HepG2 (cell line): ENCODE measurements around the gene INTS1. TPM values are rescaled to one million over a fixed set of nuclear protein-coding genes. Genes with fewer than 3 reads are reported as not detected.

Experiments
- ATAC-seq: fragments of 200-7000 bp; cut with Tn5 transposase; 3 replicates; pipeline ENCODE4 v1.9.1; 2020; ENCODE audit warnings: mild to moderate bottlenecking, moderate library complexity
- BruUV-seq: library from RNA; stranded (reverse); fragments of 400-500 nt; replicated peaks from 2 replicates; lab custom pipeline; 2021; lab: Mats Ljungman, UMichigan
- CTCF ChIA-PET: fragments of 300-600 bp; formaldehyde crosslinking; extraction: SDS; loops from one replicate; lab custom pipeline; 2021; ENCODE audit warnings: low total read pairs, inconsistent platforms, low intra/inter-chr PET ratio; lab: Yijun Ruan, JAX
- POLR2A ChIA-PET: fragments of 350-600 bp; sonication (Branson Sonifier 250); formaldehyde crosslinking; loops from one replicate; lab custom pipeline; 2020; ENCODE audit warnings: antibody characterized with exemption, inconsistent platforms; lab: Yijun Ruan, JAX
- DNase-seq: peaks from one replicate; pipeline ENCODE4 v3.0.0-alpha.2; 2015; ENCODE audit warnings: low spot score
- FAIRE-seq: peaks from 3 replicates; lab custom pipeline; 2011; peaks lifted over from hg19 to GRCh38; lab: Jason Lieb, UNC
- H2AFZ ChIP-seq: one replicate; pipeline ENCODE4 v1.6.1; 2011; ENCODE audit warnings: low read length, inconsistent platforms
- H3K27ac ChIP-seq: fragments of 300-600 bp; 3 replicates; pipeline ENCODE4 v1.8.0; 2011; ENCODE audit warnings: mixed run types, mild to moderate bottlenecking, mixed read lengths, low read length, inconsistent platforms; ENCODE audit not compliant: insufficient read depth; ENCODE audit errors: extremely low read length
- H3K27me3 ChIP-seq, 2 experiments: fragments of 200-600 bp in 1 of 2; 2 replicates in 1 of 2; 3 replicates in 1 of 2; pipeline versions ENCODE4 v1.6.0 to v1.8.0; 2011; ENCODE audit warnings: low read length in 2 of 2, mild to moderate bottlenecking in 2 of 2, moderate library complexity in 2 of 2, inconsistent platforms in 1 of 2; ENCODE audit not compliant: insufficient read depth in 2 of 2, control insufficient read depth in 1 of 2
- H3K36me3 ChIP-seq, 2 experiments: fragments of 200-600 bp in 1 of 2; replicated peaks in 1 of 2; 2 replicates in 1 of 2; 3 replicates in 1 of 2; pipeline versions ENCODE4 v1.5.1 to v1.8.0; 2011; ENCODE audit warnings: low read length in 2 of 2, inconsistent platforms in 1 of 2; ENCODE audit not compliant: insufficient read depth in 2 of 2, control insufficient read depth in 1 of 2
- H3K4me1 ChIP-seq: 2 replicates; pipeline ENCODE4 v1.5.1; 2012; ENCODE audit warnings: low read length, inconsistent platforms; ENCODE audit not compliant: insufficient read depth
- H3K4me2 ChIP-seq: 2 replicates; pipeline ENCODE4 v1.6.0; 2011; ENCODE audit warnings: low read depth, low read length, inconsistent platforms
- H3K4me3 ChIP-seq, 3 experiments: fragments of 200-600 bp in 1 of 3; sonication (generic), shearing (Covaris generic) in 1 of 3; replicated peaks in 1 of 3; 2 replicates each; pipeline ENCODE4 v1.5.1; 2011 to 2016; ENCODE audit warnings: low read length in 3 of 3, inconsistent platforms in 2 of 3, low read depth in 2 of 3, mild to moderate bottlenecking in 2 of 3, control low read depth in 1 of 3, mixed read lengths in 1 of 3; ENCODE audit not compliant: insufficient read depth in 1 of 3
- H3K79me2 ChIP-seq: one replicate; pipeline ENCODE4 v1.6.1; 2011; ENCODE audit warnings: low read length, inconsistent platforms; ENCODE audit not compliant: insufficient read depth
- H3K9ac ChIP-seq: 2 replicates; pipeline ENCODE4 v1.6.0; 2011; ENCODE audit warnings: mild to moderate bottlenecking, low read depth, low read length, inconsistent platforms; ENCODE audit not compliant: insufficient read depth
- H3K9me3 ChIP-seq: 2 replicates; pipeline ENCODE4 v1.5.1; 2012; ENCODE audit warnings: mild to moderate bottlenecking, low read length
- H4K20me1 ChIP-seq: 2 replicates; pipeline ENCODE4 v1.6.0; 2011; ENCODE audit warnings: inconsistent platforms, mild to moderate bottlenecking, low read length, moderate library complexity; ENCODE audit not compliant: insufficient read depth
- BCLAF1 ChIP-seq: fragments of 450-650 bp; IDR thresholded peaks from 2 replicates; pipeline ENCODE4 v1.6.1; 2017; ENCODE audit warnings: mild to moderate bottlenecking
- NPAS2 ChIP-seq: sonication (generic); formaldehyde crosslinking; IDR thresholded peaks from 2 replicates; pipeline ENCODE4 v1.8.0; 2022; ENCODE audit warnings: mild to moderate bottlenecking, missing genetic modification reagents, borderline replicate concordance
- RBFOX2 ChIP-seq: fragments of 200-400 bp; formaldehyde crosslinking; IDR thresholded peaks from 2 replicates; pipeline ENCODE4 v1.6.1; 2017; ENCODE audit warnings: low read depth, mild to moderate bottlenecking, low read length
- ZBTB33 ChIP-seq: sonication (generic); formaldehyde crosslinking; IDR thresholded peaks from 2 replicates; pipeline ENCODE4 v1.4.0; 2020; ENCODE audit warnings: missing genetic modification reagents
- WGBS: methylation state at CpG from one replicate; pipeline ENCODE4 v1.1.6; 2017; ENCODE audit warnings: low lambda C conversion rate; 5-methylcytosine and 5-hydroxymethylcytosine counted together
- in situ Hi-C: cut with HindIII; loops from 2 replicates; pipeline ENCODE4 v1.10.0; 2017; ENCODE audit warnings: low pct_unique_long_range_greater_than_20kb; ENCODE audit not compliant: extremely low pct_ligation_motif_present
- intact Hi-C: fragments of 100-400 bp; cut with micrococcal nuclease; formaldehyde crosslinking; loops from one replicate; pipeline ENCODE4 v1.10.0; 2022; ENCODE audit not compliant: unreplicated experiment
- polyA plus RNA-seq, 8 experiments: library from polyadenylated mRNA; depleted of rRNA in 3 of 8; stranded (reverse) in 7 of 8; unstranded in 1 of 8; fragments of >200 nt; fragmentation: Illumina TruSeq in 4 of 8; extraction: Trizol in 4 of 8; gene quantifications; 2 replicates each; pipeline versions ENCODE4 v1.2.1 to v1.2.3, GENCODE V29; 2011 to 2016; ENCODE audit warnings: low read depth in 4 of 8, missing spikeins in 1 of 8, mixed read lengths in 1 of 8; ENCODE audit not compliant: insufficient read depth in 1 of 8
- total RNA-seq, 5 experiments: library from RNA; depleted of rRNA; stranded (reverse); fragments of >200 nt; fragmentation: Illumina TruSeq; extraction: Trizol; gene quantifications; 2 replicates each; pipeline ENCODE4 v1.2.3, GENCODE V29; 2016; ENCODE audit warnings: low read depth in 1 of 5

Gene INTS1
- total and polyA plus RNA-seq, 2 of the 13 experiments (the other 11 are each of a cell fraction or from before 2014, with no cell fraction given): 13.7 to 29.0 TPM

- Histone ChIP-seq H3K27me3 (no peaks in the 10 kb centered on the region), H3K36me3 (peaks cover 5 to 10% of the 10 kb centered on the region in 2 experiments; a peak in 3 of 5 replicates)
- in situ Hi-C loops: no loop called here
- TF ChIP-seq RBFOX2 (peak; percentile 63), NPAS2 (CRISPR knock-in tag) (no peak), BCLAF1 (no peak), ZBTB33 (CRISPR knock-in tag) (peak; percentile 50; the same call in 1 of the 2 replicates)
- TF ChIP-seq, all 625 proteins: peak for 2
- Histone ChIP-seq H4K20me1 (no peaks in the 10 kb centered on the region), H3K4me3 (no peak overlapping the region), H3K4me2 (no peak overlapping the region), H3K4me1 (no peaks in the 10 kb centered on the region), H3K9me3 (no peaks in the 10 kb centered on the region), H2AFZ (no peak overlapping the region), H3K79me2 (no peaks in the 10 kb centered on the region), H3K9ac (no peak overlapping the region), H3K27ac (no peak overlapping the region)
- POLR2A ChIA-PET: interaction anchor here (1.3 kb wide), 1 partner anchor 8 kb away, joined by 4 read pairs; the partner anchor contains the start of gene TMEM184A
- no peak for ATAC-seq
- no TSS peak for BruUV-seq
- no peak for FAIRE-seq
- DNase-seq: no peak
- 93% methylated on average over 20 of the region's 35 CpGs for WGBS
- CTCF ChIA-PET: no interaction called here
- intact Hi-C loops: no loop called here
Measured at GRCh38 chr7:1547777-1548437, 43.7 kb upstream of the INTS1 start.
